ENCODE results near the gene PIP4K2A.
"Not testable (repeated sequence)": the region's sequence is repeated elsewhere in the genome, so short reads cannot be mapped to it uniquely, and the experiment has no call there.

PIP4K2A gene

DNA sequence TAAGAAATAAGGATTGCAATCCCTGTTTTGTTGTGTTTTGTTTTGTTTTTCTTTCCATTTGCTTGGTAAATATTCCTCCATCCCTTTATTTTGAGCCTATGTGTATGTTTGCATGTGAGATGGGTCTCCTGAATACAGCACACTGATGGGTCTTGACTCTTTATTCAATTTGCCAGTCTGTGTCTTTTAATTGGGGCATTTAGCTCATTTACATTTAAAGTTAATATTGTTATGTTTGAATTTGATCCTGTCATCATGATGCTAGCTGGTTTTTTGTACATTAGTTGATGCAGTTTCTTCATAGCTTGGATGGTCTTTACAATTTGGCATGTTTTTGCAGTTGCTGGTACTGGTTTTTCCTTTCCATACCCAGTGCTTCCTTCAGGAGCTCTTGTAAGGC lies 190.0 kb downstream of the PIP4K2A start:
- H3K9me3 Mint-ChIP-seq, result peaks cover 24 to 45% of the 10 kb centered on the region in 2 donors
- ATAC-seq, result not testable (repeated sequence)

DNA sequence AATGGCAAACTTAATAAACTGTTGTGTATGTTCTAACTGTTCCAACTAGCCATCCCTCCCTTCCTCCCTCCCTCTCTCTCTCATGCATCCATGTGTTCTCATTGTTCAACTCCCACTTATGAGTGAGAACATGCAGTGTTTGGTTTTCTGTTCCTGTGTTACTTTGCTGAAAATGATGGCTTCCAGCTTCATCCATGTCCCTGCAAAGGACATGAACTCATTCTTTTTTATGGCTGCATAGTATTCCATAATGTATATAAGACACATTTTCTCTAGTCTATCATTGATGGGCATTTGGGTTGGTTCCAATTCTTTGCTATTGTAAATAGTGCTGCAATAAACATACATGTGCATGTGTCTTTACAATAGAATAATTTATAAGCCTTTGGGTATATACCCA lies 193.7 kb downstream of the PIP4K2A start:
- DNase-seq, H3K4me1 Mint-ChIP-seq, H3K4me3 Mint-ChIP-seq, H3K27ac Mint-ChIP-seq, ATAC-seq: not testable (repeated sequence)
- Mint-ChIP-seq H3K27me3 (peaks cover 26% of the 10 kb centered on the region), H3K9me3 (peaks cover 20 to 36% of the 10 kb centered on the region in 2 donors)

More for the DNA sequence above, 190.0 kb downstream of the PIP4K2A start:
- not testable (repeated sequence) for H3K4me1 Mint-ChIP-seq, H3K4me3 Mint-ChIP-seq, DNase-seq, H3K27ac Mint-ChIP-seq
- peaks cover 39% of the 10 kb centered on the region for H3K27me3 Mint-ChIP-seq

DNA sequence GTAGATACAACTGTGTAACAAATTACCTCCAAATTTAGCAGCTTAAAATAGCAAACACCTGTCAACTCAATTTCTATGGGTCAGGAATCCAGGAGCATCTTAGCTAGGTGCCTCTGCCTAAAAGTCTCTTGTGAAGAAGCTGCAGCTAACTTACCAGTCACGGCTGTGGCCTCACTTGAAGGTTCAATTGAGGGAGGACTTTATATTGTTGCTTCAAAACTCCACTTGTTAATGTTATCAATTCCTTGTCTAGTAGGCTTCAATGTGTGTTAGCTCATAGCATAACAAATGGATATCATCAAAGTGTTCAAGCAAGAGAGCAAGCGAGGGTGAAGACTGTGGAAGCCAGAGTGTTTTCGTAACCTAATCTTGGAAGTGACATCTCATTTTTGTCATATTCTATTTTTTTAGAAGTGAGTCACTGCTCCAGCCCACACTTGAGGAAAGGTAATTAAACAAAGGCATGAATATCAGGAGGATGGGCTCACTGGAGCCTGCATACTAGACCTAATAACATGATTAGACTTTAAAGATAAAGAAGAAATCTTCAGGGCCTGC lies 196.1 kb downstream of the PIP4K2A start:
- Mint-ChIP-seq H3K4me3 (no peak overlapping the region), H3K9me3 (peaks cover 7 to 15% of the 10 kb centered on the region in 2 donors), H3K4me1 (no peaks in the 10 kb centered on the region), H3K27ac (no peak overlapping the region), H3K27me3 (peaks cover 22% of the 10 kb centered on the region)
- no peak for DNase-seq
- ATAC-seq, result no peak

DNA sequence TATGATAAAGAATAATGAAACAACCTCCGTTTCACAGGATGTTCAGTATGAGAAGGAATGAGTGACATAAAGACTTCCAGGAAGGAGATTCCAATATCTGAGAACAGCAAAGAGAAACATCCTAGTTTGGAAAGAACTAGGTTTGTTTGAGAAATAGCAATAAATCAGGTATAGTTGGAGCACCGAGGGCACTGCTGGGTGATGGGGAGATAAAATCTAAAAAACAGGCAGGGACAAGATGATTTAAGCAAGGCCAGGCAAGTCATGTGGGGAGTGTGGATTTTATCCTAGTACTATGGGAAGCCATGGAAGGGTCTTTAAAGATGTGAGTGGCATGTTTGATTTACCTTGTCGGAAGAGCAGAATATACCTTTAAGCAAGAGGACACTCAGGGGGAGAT lies 199.4 kb downstream of the PIP4K2A start:
- ATAC-seq (no peak), DNase-seq (no peak)
- Mint-ChIP-seq H3K9me3 (peaks cover 15 to 20% of the 10 kb centered on the region in 2 donors), H3K27me3 (peaks cover 39% of the 10 kb centered on the region), H3K27ac (no peak overlapping the region), H3K4me3 (no peak overlapping the region), H3K4me1 (no peaks in the 10 kb centered on the region)

DNA sequence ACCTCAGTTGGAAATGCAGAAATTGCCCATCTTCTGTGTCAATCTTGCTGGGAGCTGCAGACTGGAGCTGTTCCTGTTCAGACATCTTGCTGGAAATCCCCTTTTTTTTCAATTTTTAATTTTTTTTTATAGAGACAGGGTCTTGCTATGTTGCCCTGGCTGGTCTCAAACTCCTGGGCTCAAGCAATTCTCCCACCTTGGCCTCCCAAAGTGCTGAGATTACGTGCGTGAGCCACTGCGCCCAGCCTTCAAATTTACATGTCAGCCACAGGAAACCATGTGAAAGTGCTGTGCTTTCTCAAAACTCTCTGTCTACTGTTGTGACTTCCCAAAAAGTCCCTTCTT lies 200.0 kb downstream of the PIP4K2A start:
- not testable (repeated sequence) for H3K4me3 Mint-ChIP-seq, DNase-seq, H3K27ac Mint-ChIP-seq, H3K4me1 Mint-ChIP-seq, ATAC-seq
- Mint-ChIP-seq H3K27me3 (peaks cover 34% of the 10 kb centered on the region), H3K9me3 (peaks cover 20 to 21% of the 10 kb centered on the region in 2 donors)

DNA sequence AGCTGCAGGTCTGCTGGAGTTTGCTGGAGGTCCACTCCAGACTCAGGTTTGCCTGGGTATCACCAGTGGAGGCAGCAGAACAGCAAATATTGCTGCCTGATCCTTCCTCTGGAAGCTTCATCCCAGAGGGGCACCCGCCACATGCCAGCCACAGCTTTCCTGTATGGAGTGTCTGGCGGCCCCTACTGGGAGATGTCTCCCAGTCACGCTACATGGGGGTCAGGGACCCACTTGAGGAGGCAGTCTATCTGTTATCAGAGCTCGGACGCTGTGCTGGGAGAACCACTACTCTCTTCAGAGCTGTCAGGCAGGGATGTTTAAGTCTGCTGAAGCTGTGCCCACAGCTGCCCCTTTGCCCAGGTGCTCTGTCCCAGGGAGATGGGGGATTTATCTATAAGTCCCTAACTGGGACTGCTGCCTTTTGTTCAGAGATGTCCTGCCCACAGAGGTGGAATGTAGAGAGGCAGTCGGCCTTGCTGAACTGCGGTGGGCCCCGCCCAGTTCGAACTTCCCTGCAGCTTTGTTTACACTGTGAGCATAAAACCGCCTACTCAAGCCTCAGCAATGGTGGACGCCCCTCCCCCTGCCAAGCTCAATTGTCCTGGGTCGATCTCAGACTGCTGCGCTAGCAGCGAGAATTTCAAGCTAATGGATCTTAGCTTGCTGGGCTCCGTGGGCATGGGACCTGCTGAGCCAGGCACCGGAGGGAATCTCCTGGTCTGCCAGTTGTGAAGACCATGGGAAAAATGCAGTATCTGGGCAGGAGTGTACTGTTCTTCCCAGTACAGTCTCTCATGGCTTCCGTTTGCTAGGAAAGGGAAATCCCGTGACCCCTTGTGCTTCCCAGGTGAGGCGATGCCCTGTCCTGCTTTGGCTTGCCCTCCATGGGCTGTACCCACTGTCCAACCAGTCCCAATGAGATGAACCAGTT lies 200.6 kb downstream of the PIP4K2A start:
- H3K4me3 Mint-ChIP-seq, DNase-seq, ATAC-seq, H3K4me1 Mint-ChIP-seq, H3K27ac Mint-ChIP-seq: not testable (repeated sequence)
- Mint-ChIP-seq H3K9me3 (peaks cover 20 to 22% of the 10 kb centered on the region in 2 donors), H3K27me3 (peaks cover 32% of the 10 kb centered on the region)

DNA sequence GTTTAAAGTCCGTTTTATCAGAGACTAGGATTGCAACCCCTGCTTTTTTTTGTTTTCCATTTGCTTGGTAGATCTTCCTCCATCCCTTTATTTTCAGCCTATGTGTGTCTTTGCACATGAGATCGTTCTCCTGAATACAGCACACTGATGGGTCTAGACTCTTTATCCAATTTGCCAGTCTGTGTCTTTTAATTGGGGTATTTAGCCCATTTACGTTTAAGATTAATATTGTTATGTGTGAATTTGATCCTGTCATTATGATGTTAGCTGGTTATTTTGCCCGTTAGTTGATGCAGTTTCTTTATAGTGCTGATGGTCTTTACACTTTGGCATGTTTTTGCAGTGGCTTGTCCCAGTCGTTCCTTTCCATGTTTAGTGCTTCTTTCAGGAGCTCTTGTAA lies 202.4 kb downstream of the PIP4K2A start:
- H3K4me1 Mint-ChIP-seq, H3K4me3 Mint-ChIP-seq, H3K27ac Mint-ChIP-seq, DNase-seq, ATAC-seq: not testable (repeated sequence)
- H3K27me3 Mint-ChIP-seq, result peaks cover 39% of the 10 kb centered on the region
- H3K9me3 Mint-ChIP-seq, result peaks cover 20 to 22% of the 10 kb centered on the region in 2 donors

DNA sequence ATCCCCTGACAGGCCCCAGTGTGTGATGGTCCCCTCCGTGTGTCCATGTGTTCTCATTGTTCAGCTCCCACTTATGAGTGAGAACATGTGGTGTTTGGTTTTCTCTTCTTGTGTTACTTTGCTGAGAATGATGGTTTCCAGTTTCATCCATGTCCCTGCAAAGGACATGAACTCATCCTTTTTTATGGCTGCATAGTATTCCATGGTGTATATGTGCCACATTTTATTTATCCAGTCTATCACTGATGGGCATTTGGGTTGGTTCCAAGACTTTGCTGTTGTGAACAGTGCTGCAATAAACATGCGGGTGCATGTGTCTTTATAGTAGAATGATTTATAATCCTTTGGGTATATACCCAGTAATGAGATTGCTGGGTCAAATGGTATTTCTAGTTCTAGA lies 206.2 kb downstream of the PIP4K2A start:
- not testable (repeated sequence) for H3K4me3 Mint-ChIP-seq, DNase-seq, H3K27ac Mint-ChIP-seq, ATAC-seq
- peaks cover 13% of the 10 kb centered on the region for H3K4me1 Mint-ChIP-seq
- peaks cover 36% of the 10 kb centered on the region for H3K27me3 Mint-ChIP-seq
- peaks cover 20 to 22% of the 10 kb centered on the region in 2 donors for H3K9me3 Mint-ChIP-seq

DNA sequence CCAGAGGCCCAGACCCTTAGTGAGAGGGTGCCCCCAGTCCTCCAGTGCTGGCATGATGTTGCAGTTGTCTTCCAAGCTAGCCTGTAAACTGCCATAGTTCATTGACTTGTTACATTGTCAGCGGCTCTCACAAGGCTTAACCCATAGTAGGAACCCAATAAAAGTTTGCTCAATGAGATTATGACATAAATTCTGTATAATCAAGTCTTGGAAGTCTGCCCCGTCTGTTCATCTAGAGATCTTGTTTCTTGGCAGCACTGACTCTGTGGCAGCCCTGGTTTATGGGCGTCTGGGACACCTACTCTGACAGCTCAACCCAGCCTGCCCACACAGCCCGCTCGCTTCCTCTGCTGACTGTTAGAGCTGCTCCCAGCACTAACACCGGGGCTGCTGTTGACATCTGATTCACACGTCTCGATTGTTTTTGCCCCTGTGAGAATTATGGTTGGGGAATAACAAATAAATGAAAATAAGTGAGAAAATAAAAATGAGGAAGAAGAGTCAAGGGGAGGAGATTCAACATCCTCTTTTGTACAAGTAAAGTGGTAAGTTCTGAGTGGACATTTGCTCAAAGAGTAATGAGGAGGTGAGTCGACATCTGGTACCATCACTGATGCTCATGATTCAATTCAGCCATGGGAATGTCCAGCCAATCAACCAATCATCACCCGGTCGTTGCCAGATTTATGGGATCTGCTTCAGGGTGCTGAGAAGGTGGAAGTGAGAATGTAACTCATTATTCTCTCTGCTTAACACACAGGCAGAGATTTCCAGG lies 208.3 kb downstream of the PIP4K2A start:
- peak; percentile 93 for ATAC-seq
- H3K9me3 Mint-ChIP-seq, result peaks cover under 1 to 9% of the 10 kb centered on the region in 2 donors

DNA sequence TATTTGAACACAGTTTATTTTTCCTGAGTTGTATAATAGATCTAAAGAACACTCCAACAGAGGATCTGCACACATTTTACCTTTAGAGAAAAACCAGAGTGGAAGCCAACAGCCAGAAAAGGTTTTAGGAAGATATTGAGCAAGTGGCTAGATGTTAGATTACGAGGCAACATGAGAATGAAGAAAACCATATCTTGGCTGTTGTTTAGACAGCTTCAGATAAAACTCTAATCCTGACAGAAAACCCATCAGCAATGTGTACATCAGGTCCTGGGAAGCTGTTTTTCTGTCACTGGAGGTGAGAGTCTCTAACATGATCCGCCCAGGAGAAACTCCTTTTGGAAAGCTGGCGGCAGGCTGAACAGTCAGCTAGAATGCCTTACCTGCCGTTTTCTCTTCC lies 209.6 kb downstream of the PIP4K2A start:
- DNase-seq, result no peak
- no peak overlapping the region for H3K4me3 Mint-ChIP-seq
- H3K27me3 Mint-ChIP-seq, result peaks cover 20% of the 10 kb centered on the region
- ATAC-seq, result no peak
- H3K4me1 Mint-ChIP-seq, result peaks cover 13% of the 10 kb centered on the region
- no peak overlapping the region for H3K27ac Mint-ChIP-seq
- peaks cover 0 to 5% of the 10 kb centered on the region in 2 donors for H3K9me3 Mint-ChIP-seq

More for the DNA sequence above, 208.3 kb downstream of the PIP4K2A start:
- Mint-ChIP-seq H3K27ac (peak overlapping the region; percentile 48 to 77), H3K27me3 (peaks cover 25% of the 10 kb centered on the region), H3K4me1 (peaks cover 13% of the 10 kb centered on the region), H3K4me3 (peak overlapping the region; percentile 43 to 55)
- DNase-seq, result peak; percentile 18 to 27

DNA sequence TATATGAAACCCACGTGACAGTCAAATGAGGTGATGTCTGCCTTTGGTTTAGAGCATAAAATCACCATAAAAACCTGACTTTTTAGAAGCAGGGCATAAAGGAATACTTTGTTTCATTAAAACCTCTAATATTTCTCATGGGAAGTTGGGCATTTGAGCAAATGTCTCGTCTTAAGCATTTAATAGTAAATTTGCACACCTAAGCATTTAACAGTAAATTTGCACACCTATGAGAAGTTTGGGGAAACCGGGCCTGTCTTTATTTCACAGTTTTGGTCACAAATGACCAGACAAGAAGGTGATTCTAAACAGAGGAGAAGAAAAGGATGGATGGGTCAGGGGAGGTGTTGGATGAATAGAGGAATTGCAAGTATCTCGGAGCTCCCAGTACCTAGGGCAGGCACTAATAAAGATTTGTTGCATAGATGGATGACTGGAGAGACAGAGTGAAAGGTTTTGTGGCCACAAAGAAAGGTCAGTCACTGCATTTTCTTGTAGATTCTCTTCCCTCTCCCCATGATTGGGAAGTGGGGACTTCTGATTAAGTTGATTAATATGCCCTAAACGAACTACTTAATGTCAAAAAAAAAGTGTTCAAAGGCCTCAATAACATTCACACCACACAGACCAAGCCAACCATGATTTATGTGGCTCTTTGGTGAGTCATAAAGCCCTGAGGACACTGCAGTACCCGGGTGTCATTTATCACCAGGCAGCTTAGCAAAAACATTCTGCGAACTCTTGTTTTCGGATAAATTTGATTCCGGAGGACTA lies 210.9 kb downstream of the PIP4K2A start:
- H3K27me3 Mint-ChIP-seq, result peaks cover 32% of the 10 kb centered on the region
- H3K4me1 Mint-ChIP-seq, result peaks cover 13% of the 10 kb centered on the region
- H3K9me3 Mint-ChIP-seq, result no peaks in the 10 kb centered on the region
- no peak overlapping the region for H3K27ac Mint-ChIP-seq
- ATAC-seq (no peak), DNase-seq (no peak)
- no peak overlapping the region for H3K4me3 Mint-ChIP-seq

DNA sequence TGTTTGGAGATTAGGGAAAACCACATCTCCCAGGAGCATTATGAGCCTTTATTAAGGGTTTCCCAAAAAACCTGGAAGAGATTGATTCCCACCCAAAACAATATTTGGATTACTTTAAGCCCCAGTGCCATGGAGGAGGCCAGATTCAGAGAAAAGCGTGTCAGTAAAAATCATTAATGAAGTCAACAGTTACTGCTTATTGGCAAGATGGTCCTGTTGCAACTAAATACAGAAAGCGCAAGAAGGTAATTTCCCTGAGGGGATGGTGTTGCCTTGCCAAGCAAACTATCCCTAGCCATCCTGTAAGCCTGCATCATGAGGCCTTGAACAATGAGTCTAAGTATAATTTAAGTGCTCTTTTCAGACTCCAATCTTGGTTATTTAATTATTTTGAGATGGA lies 212.5 kb downstream of the PIP4K2A start:
- peaks cover 39% of the 10 kb centered on the region for H3K27me3 Mint-ChIP-seq
- no peak overlapping the region for H3K4me3 Mint-ChIP-seq
- DNase-seq, result no peak
- no peak overlapping the region for H3K27ac Mint-ChIP-seq
- no peaks in the 10 kb centered on the region for H3K9me3 Mint-ChIP-seq
- H3K4me1 Mint-ChIP-seq, result peaks cover 7% of the 10 kb centered on the region
- ATAC-seq, result no peak

DNA sequence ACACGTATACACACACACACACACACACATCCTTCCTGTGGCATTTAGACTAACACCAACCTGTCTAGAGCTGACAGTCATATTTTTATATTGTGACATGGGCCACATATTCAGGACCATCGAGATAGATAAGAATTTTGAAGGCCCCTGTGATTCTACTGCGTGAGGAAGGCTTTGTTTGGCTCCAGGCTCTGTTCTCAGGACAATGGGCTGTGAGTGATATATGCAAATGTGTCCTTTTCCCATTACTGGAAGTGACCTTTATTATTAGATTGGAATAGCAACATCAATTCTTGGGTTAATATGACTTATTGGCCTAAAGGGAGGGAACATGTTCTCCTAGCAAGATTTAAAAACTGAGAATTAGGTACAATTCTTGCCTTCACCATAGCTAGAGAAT lies 213.0 kb downstream of the PIP4K2A start:
- Mint-ChIP-seq H3K27ac (no peak overlapping the region), H3K27me3 (peaks cover 40% of the 10 kb centered on the region), H3K9me3 (no peaks in the 10 kb centered on the region), H3K4me3 (no peak overlapping the region), H3K4me1 (peaks cover 6% of the 10 kb centered on the region)
- ATAC-seq (no peak), DNase-seq (no peak)

DNA sequence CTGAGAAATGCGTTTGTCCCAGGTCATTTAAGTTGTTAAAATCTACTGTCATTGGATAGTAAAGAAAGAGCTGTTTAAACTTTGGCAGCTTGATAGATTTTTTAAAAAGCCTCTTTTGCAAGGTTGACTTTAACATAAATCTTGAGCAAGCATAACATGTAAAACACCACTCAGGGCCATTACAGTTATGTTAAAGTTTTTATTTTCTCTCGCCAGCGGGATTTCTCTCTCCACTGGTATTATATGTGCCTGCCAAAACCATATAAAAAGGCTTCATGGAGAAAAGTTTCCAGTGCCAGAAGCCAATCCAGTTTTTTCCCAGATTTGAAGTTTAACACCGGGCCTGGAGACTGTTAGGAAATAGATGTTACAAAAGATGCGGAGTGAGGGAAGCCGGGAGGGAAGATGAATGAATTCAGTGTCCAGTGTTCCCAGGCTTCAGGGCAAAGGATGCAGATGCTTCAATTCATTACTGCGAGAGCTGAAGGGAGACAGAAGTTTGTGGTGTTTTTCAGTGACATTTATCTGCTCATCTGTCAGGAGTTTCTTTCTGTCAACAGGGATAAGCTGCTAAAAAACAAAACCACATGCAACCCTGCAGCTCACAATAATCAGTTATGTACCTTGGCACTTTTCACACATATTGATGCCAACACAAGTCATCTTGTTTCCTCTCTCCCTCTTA lies 213.6 kb downstream of the PIP4K2A start:
- Mint-ChIP-seq H3K4me3 (no peak overlapping the region), H3K4me1 (no peaks in the 10 kb centered on the region), H3K9me3 (no peaks in the 10 kb centered on the region), H3K27ac (no peak overlapping the region), H3K27me3 (peaks cover 34% of the 10 kb centered on the region)
- ATAC-seq (no peak), DNase-seq (no peak)
